ENCODE data around the gene PLSCR3.

PLSCR3 gene

DNA sequence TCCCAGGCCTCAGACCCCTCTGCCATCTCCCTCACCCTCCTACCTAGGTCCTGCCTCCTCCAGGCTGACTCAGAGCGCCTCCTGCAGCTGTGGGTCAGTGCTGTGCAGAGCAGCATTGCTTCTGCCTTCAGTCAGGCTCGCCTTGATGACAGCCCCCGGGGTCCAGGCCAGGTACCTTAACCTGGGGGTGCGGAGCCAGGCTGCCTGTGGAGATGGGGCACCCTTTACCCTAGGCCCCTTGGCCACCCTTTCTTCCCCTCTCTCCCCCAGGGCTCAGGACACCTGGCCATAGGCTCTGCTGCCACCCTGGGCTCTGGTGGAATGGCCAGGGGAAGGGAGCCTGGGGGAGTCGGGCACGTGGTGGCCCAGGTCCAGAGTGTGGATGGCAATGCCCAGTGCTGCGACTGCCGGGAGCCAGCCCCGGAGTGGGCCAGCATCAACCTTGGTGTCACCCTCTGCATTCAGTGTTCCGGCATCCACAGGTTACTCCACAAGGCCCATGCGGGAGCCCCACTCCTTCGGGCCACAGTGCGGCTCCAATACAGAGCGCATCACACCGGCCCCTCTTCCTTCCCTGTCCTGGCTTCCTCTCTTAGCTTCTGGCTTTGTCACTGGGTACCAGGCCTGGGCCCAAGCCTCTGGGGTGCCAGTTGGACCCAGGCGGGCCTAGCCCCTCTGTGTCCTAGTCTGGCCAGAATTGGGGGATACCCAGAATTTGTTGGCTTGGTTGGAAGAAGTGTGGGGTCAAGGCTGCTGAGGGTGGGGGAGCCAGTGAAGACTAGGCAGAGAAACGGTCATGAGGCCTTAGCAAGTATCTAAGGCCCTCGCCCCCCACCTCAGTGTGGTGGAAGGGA lies 47.3 kb downstream of the PLSCR3 start:
- DNase-seq = no peak

DNA sequence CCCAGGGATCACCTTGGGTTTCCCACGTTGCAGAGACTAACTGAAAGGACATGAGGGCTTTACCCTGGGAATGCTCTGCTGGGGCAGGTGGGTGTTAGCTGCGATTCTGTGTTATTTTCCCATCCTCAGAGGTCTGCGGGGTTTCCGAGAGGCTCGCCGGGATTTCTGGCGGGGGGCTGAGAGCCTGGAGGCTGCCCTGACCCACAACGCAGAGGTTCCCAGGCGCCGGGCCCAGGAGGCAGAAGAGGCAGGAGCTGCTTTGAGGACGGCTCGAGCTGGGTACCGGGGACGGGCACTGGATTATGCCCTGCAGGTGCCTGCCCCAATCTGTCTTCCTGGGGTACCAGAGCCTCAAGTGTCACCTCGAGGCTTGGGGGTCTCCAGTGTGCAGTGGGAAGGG lies 51.1 kb downstream of the PLSCR3 start:
- DNase-seq = no peak

GRCh38 chr17:7341842-7342241 lies 52.5 kb downstream of the PLSCR3 start:
- no peak for DNase-seq

DNA sequence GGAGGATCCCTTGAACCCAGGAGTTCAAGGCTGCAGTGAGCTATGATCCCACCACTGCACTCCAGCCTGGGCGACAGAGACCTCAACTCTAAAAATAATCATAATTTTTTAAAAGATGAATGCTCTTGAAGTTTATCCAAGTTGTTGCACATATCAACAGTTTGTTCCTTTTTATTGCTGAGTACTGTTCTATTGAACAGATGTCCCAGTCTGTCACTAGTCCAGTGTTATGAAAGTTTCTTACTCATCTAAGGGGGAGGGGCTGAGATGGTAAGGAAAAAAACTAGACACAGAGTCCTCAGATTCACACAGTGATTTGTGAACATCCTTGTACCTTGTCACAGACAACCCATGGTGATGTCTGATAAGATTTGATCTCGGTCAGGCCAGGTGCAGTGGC lies 54.1 kb downstream of the PLSCR3 start:
- DNase-seq = no peak

Data from bone marrow (tissue), 2 donors.